Glutamatergic neuron (in vitro differentiated cells): ENCODE data around the gene SPTLC3. TPM values are rescaled to one million over a fixed set of nuclear protein-coding genes. Genes with fewer than 3 reads are reported as not detected.

Source experiments
- DNase-seq: peaks from one replicate; pipeline ENCODE4 v3.0.0; 2022
- H3K27ac Mint-ChIP-seq: one replicate; pipeline ENCODE4 v1.8.0; 2020; ENCODE audit warnings: mild to moderate bottlenecking, mixed read lengths, inconsistent platforms; ENCODE audit not compliant: unreplicated experiment
- H3K27me3 Mint-ChIP-seq: one replicate; pipeline ENCODE4 v1.8.0; 2020; ENCODE audit warnings: mild to moderate bottlenecking, moderate library complexity, mixed read lengths, inconsistent platforms; ENCODE audit not compliant: unreplicated experiment
- H3K36me3 Mint-ChIP-seq: one replicate; pipeline ENCODE4 v1.8.0; 2020; ENCODE audit warnings: mild to moderate bottlenecking, mixed read lengths, inconsistent platforms; ENCODE audit not compliant: unreplicated experiment
- H3K4me1 Mint-ChIP-seq: one replicate; pipeline ENCODE4 v1.8.0; 2020; ENCODE audit warnings: mild to moderate bottlenecking, low read depth, mixed read lengths, inconsistent platforms; ENCODE audit not compliant: unreplicated experiment
- H3K4me3 Mint-ChIP-seq: one replicate; pipeline ENCODE4 v1.8.0; 2020; ENCODE audit warnings: mild to moderate bottlenecking, mixed read lengths, inconsistent platforms; ENCODE audit not compliant: unreplicated experiment
- H3K9me3 Mint-ChIP-seq: one replicate; pipeline ENCODE4 v1.8.0; 2020; ENCODE audit warnings: mild to moderate bottlenecking, moderate library complexity, mixed read lengths, inconsistent platforms; ENCODE audit not compliant: unreplicated experiment
- CTCF ChIP-seq: fragments of 200-600 bp; sonication (generic); IDR thresholded peaks from one replicate; pipeline ENCODE4 v1.5.0; 2021; ENCODE audit not compliant: partially characterized antibody, unreplicated experiment
- total RNA-seq: library from RNA; stranded (reverse); fragmentation: NEBNext Ultra II Directional; extraction: Animal tissue kit (Norgen Biotek cat#: 25700); gene quantifications from one replicate; pipeline ENCODE4 v1.2.1, GENCODE V29; 2021; ENCODE audit not compliant: unreplicated experiment

SPTLC3 gene
- total RNA-seq, 1 donor from 2014 or later, result not detected

GRCh38 chr20:13147071-13147963 lies 138.5 kb downstream of the SPTLC3 start:
- H3K4me3 Mint-ChIP-seq, result no peak overlapping the region
- no peak for DNase-seq
- no peaks in the 10 kb centered on the region for H3K4me1 Mint-ChIP-seq
- TF ChIP-seq CTCF, result no peak
- H3K36me3 Mint-ChIP-seq, result no peaks in the 10 kb centered on the region
- no peaks in the 10 kb centered on the region for H3K27me3 Mint-ChIP-seq
- no peak overlapping the region for H3K27ac Mint-ChIP-seq
- H3K9me3 Mint-ChIP-seq, result no peaks in the 10 kb centered on the region

GRCh38 chr20:13147971-13148370 lies 139.2 kb downstream of the SPTLC3 start:
- no peak overlapping the region for H3K4me3 Mint-ChIP-seq
- H3K27me3 Mint-ChIP-seq, result no peaks in the 10 kb centered on the region
- H3K4me1 Mint-ChIP-seq, result no peaks in the 10 kb centered on the region
- no peak for DNase-seq
- no peaks in the 10 kb centered on the region for H3K9me3 Mint-ChIP-seq
- H3K27ac Mint-ChIP-seq, result no peak overlapping the region
- TF ChIP-seq CTCF, result no peak
- H3K36me3 Mint-ChIP-seq, result no peaks in the 10 kb centered on the region

GRCh38 chr20:13148402-13148801 lies 139.6 kb downstream of the SPTLC3 start:
- DNase-seq, result no peak
- Mint-ChIP-seq H3K4me3 (no peak overlapping the region), H3K27me3 (no peaks in the 10 kb centered on the region), H3K9me3 (no peaks in the 10 kb centered on the region), H3K4me1 (no peaks in the 10 kb centered on the region), H3K36me3 (no peaks in the 10 kb centered on the region), H3K27ac (no peak overlapping the region)
- no peak for TF ChIP-seq CTCF

GRCh38 chr20:13148961-13149360 lies 140.2 kb downstream of the SPTLC3 start:
- no peaks in the 10 kb centered on the region for H3K36me3 Mint-ChIP-seq
- no peak for TF ChIP-seq CTCF
- H3K4me1 Mint-ChIP-seq, result no peaks in the 10 kb centered on the region
- H3K27ac Mint-ChIP-seq, result no peak overlapping the region
- H3K4me3 Mint-ChIP-seq, result no peak overlapping the region
- no peaks in the 10 kb centered on the region for H3K9me3 Mint-ChIP-seq
- DNase-seq, result no peak
- H3K27me3 Mint-ChIP-seq, result no peaks in the 10 kb centered on the region

- DNase-seq, result no peak
- H3K36me3 Mint-ChIP-seq, result no peaks in the 10 kb centered on the region
- H3K27me3 Mint-ChIP-seq, result no peaks in the 10 kb centered on the region
- no peak overlapping the region for H3K27ac Mint-ChIP-seq
- H3K4me1 Mint-ChIP-seq, result no peaks in the 10 kb centered on the region
- no peak for TF ChIP-seq CTCF
- H3K4me3 Mint-ChIP-seq, result no peak overlapping the region
- H3K9me3 Mint-ChIP-seq, result no peaks in the 10 kb centered on the region
Measured at GRCh38 chr20:13149371-13150105, 140.8 kb downstream of the SPTLC3 start.
